ENCODE results near the gene SLC17A7. TPM values are rescaled to one million over a fixed set of nuclear protein-coding genes. Genes with fewer than 3 reads are reported as not detected.

Gene SLC17A7
- total and polyA plus RNA-seq, 10 donors: 0.07 to 0.13 (median 0.10) TPM; not detected in 5

- WGBS, 5 donors: 86 to 97% (median 94%) methylated on average over 14 of the region's 14 CpGs
- peak overlapping the region in 1 of 8 donors; percentile 13 for H3K27ac ChIP-seq
- H3K4me3 ChIP-seq: no peak overlapping the region
- H3K27me3 ChIP-seq (replicated peaks in 1 of 7): no peaks in the 10 kb centered on the region
- TF ChIP-seq POLR2A (IDR thresholded peaks at IDR 0.05) (no peak), POLR2AphosphoS5 (IDR thresholded peaks at IDR 0.05) (peak in 1 of 3 donors; percentile 11), CTCF (IDR thresholded peaks at IDR 0.05 in 8 of 11, conservative IDR thresholded peaks at IDR 0.05 in 3 of 11) (no peak)
- H3K9me3 ChIP-seq: no peaks in the 10 kb centered on the region
- intact Hi-C loops (cut with DNase I; ENCODE audit: low total_unique reads): no loop called here
- peaks cover 0 to 68% (median 11%) of the 10 kb centered on the region in 6 donors for H3K36me3 ChIP-seq
- DNase-seq: no peak
- peaks cover 0 to 52% (median 25%) of the 10 kb centered on the region in 6 donors for H3K4me1 ChIP-seq
Measured at GRCh38 chr19:49479975-49480628, 38.8 kb upstream of the SLC17A7 start.

DNA sequence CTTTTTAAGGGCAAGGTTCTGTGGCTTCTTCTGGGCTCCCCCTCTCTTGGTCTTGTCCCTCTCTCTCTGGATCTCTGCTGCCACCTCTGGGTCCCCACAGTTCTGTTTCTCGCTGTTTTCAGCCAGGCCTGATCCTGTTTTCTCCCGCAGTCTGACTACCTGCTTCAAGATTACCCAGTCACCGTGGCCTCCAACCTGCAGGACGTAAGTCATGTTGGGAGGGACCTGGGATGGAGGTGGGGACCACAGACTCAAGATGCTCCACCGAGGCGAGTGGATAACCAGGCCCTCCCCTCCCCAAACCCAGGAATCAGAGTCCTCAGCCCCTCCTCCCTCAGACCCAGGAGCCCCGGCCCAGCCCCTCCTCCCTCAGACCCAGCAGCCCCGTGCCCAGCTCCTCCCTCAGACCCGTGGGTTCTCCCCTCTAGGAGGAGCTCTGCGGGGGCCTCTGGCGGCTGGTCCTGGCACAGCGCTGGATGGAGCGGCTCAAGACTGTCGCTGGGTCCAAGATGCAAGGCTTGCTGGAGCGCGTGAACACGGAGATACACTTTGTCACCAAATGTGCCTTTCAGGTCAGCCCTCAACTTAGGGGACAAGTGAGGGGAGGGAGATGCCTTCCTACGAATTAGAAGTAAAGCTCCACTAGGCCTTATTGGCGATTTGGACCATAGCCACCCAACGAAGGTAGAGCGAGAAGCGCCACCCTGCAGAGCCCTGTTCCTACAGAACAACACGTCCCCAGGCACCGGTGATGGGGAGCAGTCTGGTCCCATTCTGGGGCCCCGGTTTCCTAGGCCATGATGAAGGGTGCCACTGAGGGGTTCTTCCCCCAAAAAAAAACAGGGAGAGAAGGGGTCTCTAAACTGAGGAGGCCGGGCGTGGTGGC lies 34.9 kb upstream of the SLC17A7 start:
- Histone ChIP-seq H3K9me3 (no peaks in the 10 kb centered on the region), H3K27ac (peak overlapping the region in 6 of 8 donors; percentile 36 to 95 (median 90)), H3K27me3 (replicated peaks in 1 of 7) (no peaks in the 10 kb centered on the region), H3K36me3 (peaks cover 0 to 31% (median 3%) of the 10 kb centered on the region in 6 donors), H3K4me1 (peaks cover 11 to 87% (median 47%) of the 10 kb centered on the region in 6 donors), H3K4me3 (peak overlapping the region in 2 of 8 donors; percentile 58 to 74)
- TF ChIP-seq CTCF (IDR thresholded peaks at IDR 0.05 in 8 of 11, conservative IDR thresholded peaks at IDR 0.05 in 3 of 11) (peak in 8 of 11 experiments; percentile 21 to 68 (median 46)), POLR2A (IDR thresholded peaks at IDR 0.05) (no peak), POLR2AphosphoS5 (IDR thresholded peaks at IDR 0.05) (peak in 1 of 3 donors; percentile 35)
- intact Hi-C loops (cut with DNase I; ENCODE audit: low total_unique reads): no loop called here
- 51 to 64% (median 55%) methylated on average over 25 to 27 of the region's 27 CpGs for WGBS, 5 donors
- DNase-seq: no peak

DNA sequence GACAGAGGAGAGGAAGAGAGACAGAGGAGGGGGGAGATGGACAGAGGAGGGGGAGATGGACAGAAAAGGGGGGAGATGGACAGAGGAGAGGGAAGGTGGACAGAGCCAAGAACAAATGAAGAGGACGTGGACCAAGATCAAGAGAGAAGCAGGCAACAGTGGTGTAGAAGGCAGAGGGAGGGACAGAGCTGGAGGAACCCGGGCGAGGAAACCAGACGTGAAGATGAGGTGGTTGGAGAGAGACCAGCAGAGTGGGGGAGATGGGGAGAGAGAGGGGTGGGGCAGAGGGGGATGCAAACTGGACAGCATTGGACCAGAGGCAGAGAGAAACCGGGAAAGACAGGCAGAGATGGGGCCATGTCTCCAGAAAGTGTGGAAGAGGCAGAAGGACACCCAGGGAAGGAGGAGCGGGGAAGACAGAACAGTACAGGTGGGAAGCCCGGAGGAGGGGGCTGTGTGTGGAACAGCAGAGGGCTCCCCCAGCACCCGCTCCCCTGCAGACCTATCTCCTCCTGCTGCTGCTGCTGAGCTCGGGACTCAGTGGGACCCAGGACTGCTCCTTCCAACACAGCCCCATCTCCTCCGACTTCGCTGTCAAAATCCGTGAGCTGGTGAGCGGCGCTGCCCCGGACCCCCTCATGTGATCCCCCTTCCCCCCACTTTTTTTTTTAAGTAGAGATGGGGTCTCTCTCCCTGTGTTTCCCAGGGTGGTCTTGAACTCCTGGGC lies 34.0 kb upstream of the SLC17A7 start:
- Histone ChIP-seq H3K27ac (peak overlapping the region in 7 of 8 donors; percentile 36 to 95 (median 89)), H3K9me3 (no peaks in the 10 kb centered on the region), H3K4me1 (peaks cover 18 to 89% (median 54%) of the 10 kb centered on the region in 6 donors), H3K4me3 (peak overlapping the region in 4 of 8 donors; percentile 18 to 74 (median 64)), H3K27me3 (replicated peaks in 1 of 7) (no peaks in the 10 kb centered on the region), H3K36me3 (peaks cover 0 to 28% (median 2%) of the 10 kb centered on the region in 6 donors)
- 58 to 72% (median 71%) methylated on average over 13 to 15 of the region's 15 CpGs for WGBS, 5 donors
- intact Hi-C loops (cut with DNase I; ENCODE audit: low total_unique reads): no loop called here
- no peak for DNase-seq
- TF ChIP-seq POLR2AphosphoS5 (IDR thresholded peaks at IDR 0.05): no peak
- TF ChIP-seq CTCF (IDR thresholded peaks at IDR 0.05 in 8 of 11, conservative IDR thresholded peaks at IDR 0.05 in 3 of 11): no peak
- TF ChIP-seq POLR2A (IDR thresholded peaks at IDR 0.05): no peak

Measured in spleen (tissue), 11 donors.